ENCODE results near the gene NPTN.

Gene NPTN

GRCh38 chr15:73518180-73518862, 114.9 kb downstream of the NPTN start:
- DNase-seq (ENCODE audit: low read depth) = no peak

DNA sequence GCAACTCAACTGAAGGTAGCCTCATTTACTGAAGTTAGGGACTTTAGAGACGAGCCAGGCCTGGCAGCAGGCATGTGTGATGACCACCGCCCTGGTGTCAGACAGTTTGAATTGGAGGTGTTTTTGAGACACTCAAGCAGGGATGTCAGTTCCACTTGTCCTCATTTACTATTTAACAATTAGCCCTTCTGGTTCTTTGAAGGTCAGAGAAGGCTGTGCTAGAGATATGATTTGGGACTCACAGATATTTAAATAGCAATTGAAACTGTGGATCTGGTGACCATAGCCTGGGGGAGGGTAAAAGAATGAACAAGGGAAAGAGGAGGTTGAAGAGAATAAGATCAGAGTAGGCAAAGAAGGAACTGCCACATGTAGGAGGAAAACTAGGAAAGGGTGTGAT, 115.6 kb downstream of the NPTN start:
- no peak for DNase-seq (ENCODE audit: low read depth)

DNA sequence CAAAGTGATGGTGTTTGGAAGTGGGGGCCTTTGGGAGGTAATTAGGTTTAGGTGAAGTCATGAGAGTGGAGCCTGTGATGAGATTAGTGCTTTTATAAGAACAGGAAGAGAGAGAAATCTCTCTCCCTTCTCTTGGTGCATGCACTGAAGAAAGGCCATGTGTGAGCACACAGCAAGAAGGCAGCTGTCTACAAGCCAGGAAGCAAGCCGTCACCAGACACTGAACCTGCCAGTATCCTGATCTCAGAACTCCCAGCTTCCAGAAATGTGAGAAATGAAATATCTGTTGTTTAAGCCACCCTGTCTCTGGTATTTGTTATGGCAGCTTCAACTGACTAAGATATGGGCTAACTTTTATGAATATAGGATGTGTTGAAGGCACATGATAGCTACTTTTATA, 117.7 kb downstream of the NPTN start:
- no peak for DNase-seq (ENCODE audit: low read depth)

All from GM04504 (cell line).